Testis (tissue), 2 donors: ENCODE data around the gene ZFP3.

Source experiments
- CTCF ChIP-seq, 3 experiments: fragments of 450-650 bp in 2 of 3; fragments of 200-600 bp in 1 of 3; sonication (generic) in 1 of 3; IDR thresholded peaks; one replicate each; pipeline ENCODE4 v1.5.1; 2016 to 2019; ENCODE audit warnings: antibody characterized with exemption in 3 of 3, mild to moderate bottlenecking in 2 of 3, moderate library complexity in 1 of 3
- POLR2A ChIP-seq: fragments of 450-650 bp; IDR thresholded peaks from one replicate; pipeline ENCODE4 v1.6.1; 2017; ENCODE audit warnings: antibody characterized with exemption, mild to moderate bottlenecking, moderate library complexity

GRCh38 chr17:5097101-5097834 lies 19.0 kb downstream of the ZFP3 start:
- TF ChIP-seq CTCF (IDR thresholded peaks at IDR 0.05) (no peak), POLR2A (no peak)
